HUDEP-2 (cell line): ENCODE results near the gene MYOF.
"Not testable (repeated sequence)": the region's sequence is repeated elsewhere in the genome, so short reads cannot be mapped to it uniquely, and the experiment has no call there.

ENCODE experiments used
- DNase-seq, 76 experiments: peaks; one replicate each; lab custom pipeline; 2025; ENCODE audit not compliant: unreplicated experiment in 76 of 76; lab: John Stamatoyannopoulos, UW

The MYOF gene

GRCh38 chr10:93456480-93456879, 25.7 kb downstream of the MYOF start:
- DNase-seq: no peak

- DNase-seq: no peak
These were observed 27.4 kb downstream of the MYOF start for GRCh38 chr10:93454736-93455135.

GRCh38 chr10:93454146-93454545, 28.0 kb downstream of the MYOF start:
- DNase-seq: no peak

GRCh38 chr10:93452143-93452542, 30.0 kb downstream of the MYOF start:
- DNase-seq: no peak

- DNase-seq: no peak
These were observed 30.7 kb downstream of the MYOF start for GRCh38 chr10:93451244-93451947.

- DNase-seq: no peak
These were observed 34.2 kb downstream of the MYOF start for GRCh38 chr10:93447970-93448369.

- no peak for DNase-seq
These were observed 35.1 kb downstream of the MYOF start for GRCh38 chr10:93447019-93447418.

GRCh38 chr10:93445978-93446720, 36.0 kb downstream of the MYOF start:
- no peak for DNase-seq

- no peak for DNase-seq
These were observed 36.8 kb downstream of the MYOF start for GRCh38 chr10:93445097-93445960.

GRCh38 chr10:93443481-93443880, 38.7 kb downstream of the MYOF start:
- DNase-seq: no peak

GRCh38 chr10:93442721-93443120, 39.4 kb downstream of the MYOF start:
- DNase-seq: not testable (repeated sequence)

- DNase-seq: no peak
These were observed 41.5 kb downstream of the MYOF start for GRCh38 chr10:93440591-93441091.

GRCh38 chr10:93438613-93439253, 43.4 kb downstream of the MYOF start:
- DNase-seq: no peak

GRCh38 chr10:93437946-93438612, 44.1 kb downstream of the MYOF start:
- DNase-seq: no peak

GRCh38 chr10:93437086-93437945, 44.8 kb downstream of the MYOF start:
- no peak for DNase-seq

- no peak for DNase-seq
These were observed 45.5 kb downstream of the MYOF start for GRCh38 chr10:93436591-93437085.

GRCh38 chr10:93435621-93436397, 46.3 kb downstream of the MYOF start:
- no peak for DNase-seq

GRCh38 chr10:93434991-93435491, 47.1 kb downstream of the MYOF start:
- DNase-seq: no peak
